ENCODE data around the gene KLHL4.

- TF ChIP-seq EZH2phosphoT487 (IDR thresholded peaks at IDR 0.05; ENCODE audit: borderline replicate concordance) (no peak), CTCF (IDR thresholded peaks at IDR 0.05 in 2 of 3, conservative IDR thresholded peaks at IDR 0.05 in 1 of 3; ENCODE audit: borderline replicate concordance in 1 of 3, insufficient read depth in 1 of 3, low read depth in 2 of 3, low read length in 2 of 3) (no peak)
These were observed 185.2 kb downstream of the KLHL4 start for GRCh38 chrX:87702795-87703194.
